Measurements from ENCODE around the gene ECPAS.
"Not testable (repeated sequence)": the region's sequence is repeated elsewhere in the genome, so short reads cannot be mapped to it uniquely, and the experiment has no call there.

ECPAS gene

GRCh38 chr9:111412280-111412679 lies 71.9 kb downstream of the ECPAS start:
- WGBS = 95% methylated on average over 4 of the region's 4 CpGs
- H3K9ac ChIP-seq (ENCODE audit: low read depth, low read length) = no peak overlapping the region
- H3K9me3 ChIP-seq (ENCODE audit: insufficient read depth, low read depth, low read length) = no peaks in the 10 kb centered on the region
- H3K36me3 ChIP-seq (ENCODE audit: insufficient read depth, low read length) = peaks cover 98% of the 10 kb centered on the region
- no peaks in the 10 kb centered on the region for H3K27me3 ChIP-seq (ENCODE audit: insufficient read depth, low read length)
- no peak overlapping the region for H3K27ac ChIP-seq (ENCODE audit: low read depth, low read length)
- peaks cover 10% of the 10 kb centered on the region; the same call in 1 of the 2 replicates for H3K4me1 ChIP-seq (ENCODE audit: insufficient read depth, low read length)
- no peak overlapping the region for H3K4me3 ChIP-seq (ENCODE audit: low read length)

- Histone ChIP-seq H3K9ac (ENCODE audit: low read depth, low read length) (no peak overlapping the region), H3K4me1 (ENCODE audit: insufficient read depth, low read length) (peaks cover 10% of the 10 kb centered on the region; the same call in 1 of the 2 replicates), H3K36me3 (ENCODE audit: insufficient read depth, low read length) (peaks cover 98% of the 10 kb centered on the region), H3K9me3 (ENCODE audit: insufficient read depth, low read depth, low read length) (peaks cover under 1% of the 10 kb centered on the region; the same call in 1 of the 2 replicates), H3K27ac (ENCODE audit: low read depth, low read length) (no peak overlapping the region), H3K4me3 (ENCODE audit: low read length) (no peak overlapping the region), H3K27me3 (ENCODE audit: insufficient read depth, low read length) (no peaks in the 10 kb centered on the region)
- whole genome bisulfite sequencing = 97% methylated on average over 6 of the region's 6 CpGs
These were observed 72.9 kb downstream of the ECPAS start for GRCh38 chr9:111411266-111411665.

GRCh38 chr9:111407813-111408212 lies 76.4 kb downstream of the ECPAS start:
- WGBS = 85% methylated on average over 3 of the region's 3 CpGs
- no peak overlapping the region for H3K4me3 ChIP-seq (ENCODE audit: low read length)
- H3K9me3 ChIP-seq (ENCODE audit: insufficient read depth, low read depth, low read length) = peaks cover 19% of the 10 kb centered on the region; the same call in 1 of the 2 replicates
- H3K9ac ChIP-seq (ENCODE audit: low read depth, low read length) = no peak overlapping the region
- H3K27me3 ChIP-seq (ENCODE audit: insufficient read depth, low read length) = no peaks in the 10 kb centered on the region
- H3K27ac ChIP-seq (ENCODE audit: low read depth, low read length) = peak overlapping the region; percentile 3; the same call in 1 of the 2 replicates
- H3K4me1 ChIP-seq (ENCODE audit: insufficient read depth, low read length) = peaks cover 10% of the 10 kb centered on the region; the same call in 1 of the 2 replicates
- H3K36me3 ChIP-seq (ENCODE audit: insufficient read depth, low read length) = peaks cover 97% of the 10 kb centered on the region

GRCh38 chr9:111405701-111406100 lies 78.5 kb downstream of the ECPAS start:
- H3K27ac ChIP-seq (ENCODE audit: low read depth, low read length) = no peak overlapping the region
- H3K27me3 ChIP-seq (ENCODE audit: insufficient read depth, low read length) = no peaks in the 10 kb centered on the region
- peaks cover 37% of the 10 kb centered on the region for H3K9me3 ChIP-seq (ENCODE audit: insufficient read depth, low read depth, low read length)
- peaks cover 11% of the 10 kb centered on the region for H3K4me1 ChIP-seq (ENCODE audit: insufficient read depth, low read length)
- peaks cover 97% of the 10 kb centered on the region for H3K36me3 ChIP-seq (ENCODE audit: insufficient read depth, low read length)
- H3K9ac ChIP-seq (ENCODE audit: low read depth, low read length) = no peak overlapping the region
- no peak overlapping the region for H3K4me3 ChIP-seq (ENCODE audit: low read length)

- H3K9ac ChIP-seq (ENCODE audit: low read depth, low read length); H3K27me3 ChIP-seq (ENCODE audit: insufficient read depth, low read length); H3K4me3 ChIP-seq (ENCODE audit: low read length); H3K4me1 ChIP-seq (ENCODE audit: insufficient read depth, low read length): not testable (repeated sequence)
- Histone ChIP-seq H3K27ac (ENCODE audit: low read depth, low read length) (peak overlapping the region; percentile 81; the same call in 1 of the 2 replicates), H3K9me3 (ENCODE audit: insufficient read depth, low read depth, low read length) (peaks cover 43% of the 10 kb centered on the region), H3K36me3 (ENCODE audit: insufficient read depth, low read length) (peaks cover 94% of the 10 kb centered on the region)
- WGBS = 79% methylated on average over 5 of the region's 5 CpGs
These were observed 82.7 kb downstream of the ECPAS start for GRCh38 chr9:111401486-111401885.

- Histone ChIP-seq H3K9me3 (ENCODE audit: insufficient read depth, low read depth, low read length) (peaks cover 40% of the 10 kb centered on the region), H3K27me3 (ENCODE audit: insufficient read depth, low read length) (no peaks in the 10 kb centered on the region), H3K9ac (ENCODE audit: low read depth, low read length) (no peak overlapping the region), H3K27ac (ENCODE audit: low read depth, low read length) (peak overlapping the region; percentile 50; the same call in 1 of the 2 replicates), H3K4me3 (ENCODE audit: low read length) (no peak overlapping the region), H3K4me1 (ENCODE audit: insufficient read depth, low read length) (peaks cover 7% of the 10 kb centered on the region; the same call in 1 of the 2 replicates), H3K36me3 (ENCODE audit: insufficient read depth, low read length) (peaks cover 94% of the 10 kb centered on the region)
These were observed 83.7 kb downstream of the ECPAS start for GRCh38 chr9:111400564-111400898.

- H3K27ac ChIP-seq (ENCODE audit: low read depth, low read length) = 0 out of 2 replicates have a peak overlapping the region, but pooled peaks have one; percentile 50
- no peaks in the 10 kb centered on the region for H3K27me3 ChIP-seq (ENCODE audit: insufficient read depth, low read length)
- no peak overlapping the region for H3K9ac ChIP-seq (ENCODE audit: low read depth, low read length)
- peaks cover 37% of the 10 kb centered on the region for H3K9me3 ChIP-seq (ENCODE audit: insufficient read depth, low read depth, low read length)
- H3K36me3 ChIP-seq (ENCODE audit: insufficient read depth, low read length) = peaks cover 94% of the 10 kb centered on the region
- peaks cover 7% of the 10 kb centered on the region; the same call in 1 of the 2 replicates for H3K4me1 ChIP-seq (ENCODE audit: insufficient read depth, low read length)
- no peak overlapping the region for H3K4me3 ChIP-seq (ENCODE audit: low read length)
- WGBS = 90% methylated on average over 4 of the region's 4 CpGs
These were observed 84.2 kb downstream of the ECPAS start for GRCh38 chr9:111399772-111400563.

GRCh38 chr9:111399211-111399739 lies 84.9 kb downstream of the ECPAS start:
- H3K36me3 ChIP-seq (ENCODE audit: insufficient read depth, low read length) = peaks cover 94% of the 10 kb centered on the region
- no peak overlapping the region for H3K27ac ChIP-seq (ENCODE audit: low read depth, low read length)
- peaks cover 30% of the 10 kb centered on the region for H3K9me3 ChIP-seq (ENCODE audit: insufficient read depth, low read depth, low read length)
- 98% methylated on average over 4 of the region's 4 CpGs for WGBS
- no peak overlapping the region for H3K9ac ChIP-seq (ENCODE audit: low read depth, low read length)
- no peak overlapping the region for H3K4me3 ChIP-seq (ENCODE audit: low read length)
- no peaks in the 10 kb centered on the region for H3K27me3 ChIP-seq (ENCODE audit: insufficient read depth, low read length)
- H3K4me1 ChIP-seq (ENCODE audit: insufficient read depth, low read length) = peaks cover 7% of the 10 kb centered on the region; the same call in 1 of the 2 replicates

GRCh38 chr9:111393971-111394370 lies 90.2 kb downstream of the ECPAS start:
- Histone ChIP-seq H3K4me3 (ENCODE audit: low read length) (no peak overlapping the region), H3K27me3 (ENCODE audit: insufficient read depth, low read length) (no peaks in the 10 kb centered on the region), H3K27ac (ENCODE audit: low read depth, low read length) (no peak overlapping the region), H3K9ac (ENCODE audit: low read depth, low read length) (no peak overlapping the region), H3K4me1 (ENCODE audit: insufficient read depth, low read length) (no peaks in the 10 kb centered on the region), H3K9me3 (ENCODE audit: insufficient read depth, low read depth, low read length) (no peaks in the 10 kb centered on the region), H3K36me3 (ENCODE audit: insufficient read depth, low read length) (peaks cover 96% of the 10 kb centered on the region)
- no CpG with 5 or more reads among the region's 1 CpG for whole genome bisulfite sequencing

- WGBS = 95% methylated on average over 4 of the region's 4 CpGs
- Histone ChIP-seq H3K9ac (ENCODE audit: low read depth, low read length) (no peak overlapping the region), H3K36me3 (ENCODE audit: insufficient read depth, low read length) (peaks cover 100% of the 10 kb centered on the region), H3K27me3 (ENCODE audit: insufficient read depth, low read length) (no peaks in the 10 kb centered on the region), H3K4me3 (ENCODE audit: low read length) (no peak overlapping the region), H3K9me3 (ENCODE audit: insufficient read depth, low read depth, low read length) (no peaks in the 10 kb centered on the region), H3K27ac (ENCODE audit: low read depth, low read length) (no peak overlapping the region), H3K4me1 (ENCODE audit: insufficient read depth, low read length) (no peaks in the 10 kb centered on the region)
These were observed 94.8 kb downstream of the ECPAS start for GRCh38 chr9:111389406-111389805.

GRCh38 chr9:111386386-111386785 lies 97.8 kb downstream of the ECPAS start:
- Histone ChIP-seq H3K9ac (ENCODE audit: low read depth, low read length) (no peak overlapping the region), H3K9me3 (ENCODE audit: insufficient read depth, low read depth, low read length) (no peaks in the 10 kb centered on the region), H3K27ac (ENCODE audit: low read depth, low read length) (no peak overlapping the region), H3K4me1 (ENCODE audit: insufficient read depth, low read length) (no peaks in the 10 kb centered on the region), H3K4me3 (ENCODE audit: low read length) (no peak overlapping the region), H3K36me3 (ENCODE audit: insufficient read depth, low read length) (peaks cover 99% of the 10 kb centered on the region), H3K27me3 (ENCODE audit: insufficient read depth, low read length) (no peaks in the 10 kb centered on the region)
- 96% methylated on average over 3 of the region's 3 CpGs for whole genome bisulfite sequencing

All from HUES64 (cell line).